ENCODE results near the gene ARRDC4. TPM values are rescaled to one million over a fixed set of nuclear protein-coding genes. Genes with fewer than 3 reads are reported as not detected.

The ARRDC4 gene
- total RNA-seq, 1 experiment from 2014 or later = 6.9 TPM

- H3K9me2 ChIP-seq (ENCODE audit: insufficient read depth) = no peaks in the 10 kb centered on the region
- peaks cover 9% of the 10 kb centered on the region; the same call in 1 of the 2 replicates for H3K9me3 ChIP-seq (ENCODE audit: insufficient read depth, low read depth)
- no peaks in the 10 kb centered on the region for H3K36me3 ChIP-seq (ENCODE audit: low read depth)
- no peak overlapping the region for H3K4me2 ChIP-seq
- H3F3A ChIP-seq (ENCODE audit: insufficient read depth, low read depth) = peaks cover 18% of the 10 kb centered on the region; the same call in 1 of the 2 replicates
- ChIA-PET POLR2A (ENCODE audit: unreplicated experiment) (no interaction called here), CTCF (no interaction called here)
- BruUV-seq (replicated peaks) = no TSS peak
- H3K27ac ChIP-seq = no peak overlapping the region
- H3K4me1 ChIP-seq (replicated peaks; ENCODE audit: insufficient read depth) = peaks cover 25% of the 10 kb centered on the region
- TF ChIP-seq CTCF (conservative IDR thresholded peaks at IDR 0.05) = no peak
- TF ChIP-seq EZH2 (IDR thresholded peaks at IDR 0.05; ENCODE audit: low read depth) = no peak
- DNase-seq = no peak
- no peaks in the 10 kb centered on the region for H3K27me3 ChIP-seq (ENCODE audit: insufficient read depth, low read depth)
- no peak overlapping the region for H3K4me3 ChIP-seq
- no peak overlapping the region for H2AFZ ChIP-seq
- intact Hi-C loops (cut with micrococcal nuclease; ENCODE audit: unreplicated experiment) = no loop called here
- H3K79me2 ChIP-seq (ENCODE audit: low read depth) = no peaks in the 10 kb centered on the region
- no peaks in the 10 kb centered on the region for H4K20me1 ChIP-seq (ENCODE audit: insufficient read depth)
Measured at GRCh38 chr15:97931314-97931713, 29.2 kb upstream of the ARRDC4 start.

- CTCF ChIA-PET = no interaction called here
Measured at GRCh38 chr15:97933589-97933988, 26.9 kb upstream of the ARRDC4 start.

GRCh38 chr15:97940993-97941392 is 19.5 kb upstream of the ARRDC4 start:
- Histone ChIP-seq H3K36me3 (ENCODE audit: low read depth) (no peaks in the 10 kb centered on the region), H3K9me2 (ENCODE audit: insufficient read depth) (no peaks in the 10 kb centered on the region), H3K4me1 (replicated peaks; ENCODE audit: insufficient read depth) (no peaks in the 10 kb centered on the region), H3K4me2 (no peak overlapping the region), H3K79me2 (ENCODE audit: low read depth) (no peaks in the 10 kb centered on the region), H3K9me3 (ENCODE audit: insufficient read depth, low read depth) (no peaks in the 10 kb centered on the region), H3F3A (ENCODE audit: insufficient read depth, low read depth) (no peaks in the 10 kb centered on the region), H2AFZ (no peak overlapping the region), H4K20me1 (ENCODE audit: insufficient read depth) (no peaks in the 10 kb centered on the region), H3K27ac (no peak overlapping the region), H3K4me3 (no peak overlapping the region), H3K27me3 (ENCODE audit: insufficient read depth, low read depth) (peaks cover 22% of the 10 kb centered on the region)
- DNase-seq = no peak
- intact Hi-C loops (cut with micrococcal nuclease; ENCODE audit: unreplicated experiment) = no loop called here
- no peak for TF ChIP-seq EZH2 (IDR thresholded peaks at IDR 0.05; ENCODE audit: low read depth)
- no peak for TF ChIP-seq CTCF (conservative IDR thresholded peaks at IDR 0.05)
- ChIA-PET POLR2A (ENCODE audit: unreplicated experiment) (no interaction called here), CTCF (no interaction called here)
- BruUV-seq (replicated peaks) = no TSS peak

More at GRCh38 chr15:97933589-97933988, 26.9 kb upstream of the ARRDC4 start:
- no TSS peak for BruUV-seq (replicated peaks)
- no peak overlapping the region for H2AFZ ChIP-seq
- POLR2A ChIA-PET (ENCODE audit: unreplicated experiment) = no interaction called here
- peaks cover 18% of the 10 kb centered on the region; the same call in 1 of the 2 replicates for H3F3A ChIP-seq (ENCODE audit: insufficient read depth, low read depth)
- no peak overlapping the region for H3K4me3 ChIP-seq
- H3K79me2 ChIP-seq (ENCODE audit: low read depth) = no peaks in the 10 kb centered on the region
- no peak for DNase-seq
- H3K9me2 ChIP-seq (ENCODE audit: insufficient read depth) = no peaks in the 10 kb centered on the region
- H4K20me1 ChIP-seq (ENCODE audit: insufficient read depth) = no peaks in the 10 kb centered on the region
- H3K36me3 ChIP-seq (ENCODE audit: low read depth) = no peaks in the 10 kb centered on the region
- H3K4me1 ChIP-seq (replicated peaks; ENCODE audit: insufficient read depth) = peaks cover 25% of the 10 kb centered on the region
- no peak overlapping the region for H3K4me2 ChIP-seq
- H3K9me3 ChIP-seq (ENCODE audit: insufficient read depth, low read depth) = peaks cover 9% of the 10 kb centered on the region; the same call in 1 of the 2 replicates
- H3K27ac ChIP-seq = no peak overlapping the region
- TF ChIP-seq CTCF (conservative IDR thresholded peaks at IDR 0.05) (no peak), EZH2 (IDR thresholded peaks at IDR 0.05; ENCODE audit: low read depth) (no peak)
- no peaks in the 10 kb centered on the region for H3K27me3 ChIP-seq (ENCODE audit: insufficient read depth, low read depth)
- intact Hi-C loops (cut with micrococcal nuclease; ENCODE audit: unreplicated experiment) = no loop called here
